ENCODE measurements around the gene ITGA2. TPM values are rescaled to one million over a fixed set of nuclear protein-coding genes. Genes with fewer than 3 reads are reported as not detected.

The ITGA2 gene
- total and polyA plus RNA-seq, 9 of the 15 experiments (the other 6 are each of a cell fraction or from before 2014, with no cell fraction given), result 0.01 to 0.09 (median 0.03) TPM; not detected in 5

DNA sequence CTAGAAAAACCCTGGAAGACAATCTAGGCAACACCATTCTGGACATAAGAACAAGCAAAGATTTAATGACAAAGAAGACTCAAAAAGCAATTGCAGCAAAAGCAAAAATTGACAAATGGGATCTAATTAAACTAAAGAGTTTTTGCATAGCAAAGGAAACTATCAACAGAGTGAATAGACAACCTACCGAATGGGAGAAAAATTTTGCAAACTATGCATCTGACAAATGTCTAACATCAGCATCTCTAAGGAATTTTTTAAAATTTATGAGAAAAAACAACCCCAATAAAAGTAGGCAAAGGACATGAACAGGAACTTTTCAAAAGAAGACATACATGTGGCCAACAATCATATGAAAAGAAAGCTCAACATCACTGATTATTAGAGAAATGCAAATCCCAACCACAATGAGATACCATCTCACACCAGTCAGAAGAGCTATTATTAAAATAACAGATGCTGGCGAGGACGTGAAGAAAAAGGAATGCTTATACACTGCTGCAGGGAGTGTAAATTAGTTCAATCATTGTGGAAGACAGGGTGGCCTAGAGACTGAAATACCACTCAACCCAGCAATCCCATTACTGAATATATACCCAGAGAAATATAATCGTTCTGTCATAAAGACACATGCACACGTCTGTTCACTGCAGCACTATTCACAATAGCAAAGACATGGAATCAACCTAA lies 116.6 kb downstream of the ITGA2 start (continued):
- TF ChIP-seq, protein P1, sequence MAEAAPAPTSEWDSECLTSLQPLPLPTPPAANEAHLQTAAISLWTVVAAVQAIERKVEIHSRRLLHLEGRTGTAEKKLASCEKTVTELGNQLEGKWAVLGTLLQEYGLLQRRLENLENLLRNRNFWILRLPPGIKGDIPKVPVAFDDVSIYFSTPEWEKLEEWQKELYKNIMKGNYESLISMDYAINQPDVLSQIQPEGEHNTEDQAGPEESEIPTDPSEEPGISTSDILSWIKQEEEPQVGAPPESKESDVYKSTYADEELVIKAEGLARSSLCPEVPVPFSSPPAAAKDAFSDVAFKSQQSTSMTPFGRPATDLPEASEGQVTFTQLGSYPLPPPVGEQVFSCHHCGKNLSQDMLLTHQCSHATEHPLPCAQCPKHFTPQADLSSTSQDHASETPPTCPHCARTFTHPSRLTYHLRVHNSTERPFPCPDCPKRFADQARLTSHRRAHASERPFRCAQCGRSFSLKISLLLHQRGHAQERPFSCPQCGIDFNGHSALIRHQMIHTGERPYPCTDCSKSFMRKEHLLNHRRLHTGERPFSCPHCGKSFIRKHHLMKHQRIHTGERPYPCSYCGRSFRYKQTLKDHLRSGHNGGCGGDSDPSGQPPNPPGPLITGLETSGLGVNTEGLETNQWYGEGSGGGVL (CRISPR knock-in tag; IDR thresholded peaks at IDR 0.05), result no peak
- TF ChIP-seq ZBED1 (IDR thresholded peaks at IDR 0.05), result no peak
- no peak for TF ChIP-seq JUN (IDR thresholded peaks at IDR 0.05; ENCODE audit: borderline replicate concordance, low read depth, low read length)
- no peak for TF ChIP-seq JUN (CRISPR knock-in tag; IDR thresholded peaks at IDR 0.05; ENCODE audit: borderline replicate concordance)
- no peak for TF ChIP-seq STAG1 (CRISPR knock-in tag; IDR thresholded peaks at IDR 0.05; ENCODE audit: borderline replicate concordance)
- TF ChIP-seq, protein P2, sequence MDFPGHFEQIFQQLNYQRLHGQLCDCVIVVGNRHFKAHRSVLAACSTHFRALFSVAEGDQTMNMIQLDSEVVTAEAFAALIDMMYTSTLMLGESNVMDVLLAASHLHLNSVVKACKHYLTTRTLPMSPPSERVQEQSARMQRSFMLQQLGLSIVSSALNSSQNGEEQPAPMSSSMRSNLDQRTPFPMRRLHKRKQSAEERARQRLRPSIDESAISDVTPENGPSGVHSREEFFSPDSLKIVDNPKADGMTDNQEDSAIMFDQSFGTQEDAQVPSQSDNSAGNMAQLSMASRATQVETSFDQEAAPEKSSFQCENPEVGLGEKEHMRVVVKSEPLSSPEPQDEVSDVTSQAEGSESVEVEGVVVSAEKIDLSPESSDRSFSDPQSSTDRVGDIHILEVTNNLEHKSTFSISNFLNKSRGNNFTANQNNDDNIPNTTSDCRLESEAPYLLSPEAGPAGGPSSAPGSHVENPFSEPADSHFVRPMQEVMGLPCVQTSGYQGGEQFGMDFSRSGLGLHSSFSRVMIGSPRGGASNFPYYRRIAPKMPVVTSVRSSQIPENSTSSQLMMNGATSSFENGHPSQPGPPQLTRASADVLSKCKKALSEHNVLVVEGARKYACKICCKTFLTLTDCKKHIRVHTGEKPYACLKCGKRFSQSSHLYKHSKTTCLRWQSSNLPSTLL (IDR thresholded peaks at IDR 0.05), result no peak
- TF ChIP-seq FOXM1 (IDR thresholded peaks at IDR 0.05; ENCODE audit: low read depth), result no peak
- TF ChIP-seq FOXM1 (CRISPR knock-in tag; IDR thresholded peaks at IDR 0.05; ENCODE audit: low read depth), result no peak
- TF ChIP-seq CHCHD3 (CRISPR knock-in tag; IDR thresholded peaks at IDR 0.05), result no peak
- TF ChIP-seq, protein P3, sequence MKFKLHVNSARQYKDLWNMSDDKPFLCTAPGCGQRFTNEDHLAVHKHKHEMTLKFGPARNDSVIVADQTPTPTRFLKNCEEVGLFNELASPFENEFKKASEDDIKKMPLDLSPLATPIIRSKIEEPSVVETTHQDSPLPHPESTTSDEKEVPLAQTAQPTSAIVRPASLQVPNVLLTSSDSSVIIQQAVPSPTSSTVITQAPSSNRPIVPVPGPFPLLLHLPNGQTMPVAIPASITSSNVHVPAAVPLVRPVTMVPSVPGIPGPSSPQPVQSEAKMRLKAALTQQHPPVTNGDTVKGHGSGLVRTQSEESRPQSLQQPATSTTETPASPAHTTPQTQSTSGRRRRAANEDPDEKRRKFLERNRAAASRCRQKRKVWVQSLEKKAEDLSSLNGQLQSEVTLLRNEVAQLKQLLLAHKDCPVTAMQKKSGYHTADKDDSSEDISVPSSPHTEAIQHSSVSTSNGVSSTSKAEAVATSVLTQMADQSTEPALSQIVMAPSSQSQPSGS (CRISPR knock-in tag; IDR thresholded peaks at IDR 0.05), result no peak
- no peak for TF ChIP-seq RBBP5 (IDR thresholded peaks at IDR 0.05; ENCODE audit: borderline replicate concordance, insufficient read depth, low read length, poor library complexity, severe bottlenecking)
- TF ChIP-seq, protein P4, sequence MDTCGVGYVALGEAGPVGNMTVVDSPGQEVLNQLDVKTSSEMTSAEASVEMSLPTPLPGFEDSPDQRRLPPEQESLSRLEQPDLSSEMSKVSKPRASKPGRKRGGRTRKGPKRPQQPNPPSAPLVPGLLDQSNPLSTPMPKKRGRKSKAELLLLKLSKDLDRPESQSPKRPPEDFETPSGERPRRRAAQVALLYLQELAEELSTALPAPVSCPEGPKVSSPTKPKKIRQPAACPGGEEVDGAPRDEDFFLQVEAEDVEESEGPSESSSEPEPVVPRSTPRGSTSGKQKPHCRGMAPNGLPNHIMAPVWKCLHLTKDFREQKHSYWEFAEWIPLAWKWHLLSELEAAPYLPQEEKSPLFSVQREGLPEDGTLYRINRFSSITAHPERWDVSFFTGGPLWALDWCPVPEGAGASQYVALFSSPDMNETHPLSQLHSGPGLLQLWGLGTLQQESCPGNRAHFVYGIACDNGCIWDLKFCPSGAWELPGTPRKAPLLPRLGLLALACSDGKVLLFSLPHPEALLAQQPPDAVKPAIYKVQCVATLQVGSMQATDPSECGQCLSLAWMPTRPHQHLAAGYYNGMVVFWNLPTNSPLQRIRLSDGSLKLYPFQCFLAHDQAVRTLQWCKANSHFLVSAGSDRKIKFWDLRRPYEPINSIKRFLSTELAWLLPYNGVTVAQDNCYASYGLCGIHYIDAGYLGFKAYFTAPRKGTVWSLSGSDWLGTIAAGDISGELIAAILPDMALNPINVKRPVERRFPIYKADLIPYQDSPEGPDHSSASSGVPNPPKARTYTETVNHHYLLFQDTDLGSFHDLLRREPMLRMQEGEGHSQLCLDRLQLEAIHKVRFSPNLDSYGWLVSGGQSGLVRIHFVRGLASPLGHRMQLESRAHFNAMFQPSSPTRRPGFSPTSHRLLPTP (IDR thresholded peaks at IDR 0.05; ENCODE audit: borderline replicate concordance, extremely low read depth, insufficient read length), result no peak

Measured in K562 (cell line).